ENCODE results near the gene ZNF780B.
"Not testable (repeated sequence)": the region's sequence is repeated elsewhere in the genome, so short reads cannot be mapped to it uniquely, and the experiment has no call there.

GRCh38 chr19:40038047-40038446 lies 18.0 kb downstream of the ZNF780B start:
- not testable (repeated sequence) for TF ChIP-seq CTCF, POLR2A (IDR thresholded peaks at IDR 0.05)
